ENCODE measurements around the gene SHFL. TPM values are rescaled to one million over a fixed set of nuclear protein-coding genes. Genes with fewer than 3 reads are reported as not detected.

The SHFL gene
- total and polyA plus RNA-seq, 2 of the 8 experiments (the other 6 are each of a cell fraction or from before 2014, with no cell fraction given): 25.3 to 37.1 TPM

GRCh38 chr19:10096615-10096963, 10.5 kb downstream of the SHFL start:
- Histone ChIP-seq H2AFZ (ENCODE audit: low read length) (peak overlapping the region; percentile 92; the same call in 1 of the 2 replicates), H3K4me1 (replicated peaks in 1 of 4; ENCODE audit: control insufficient read depth in 3 of 4, insufficient read depth in 4 of 4, low read length in 3 of 4) (peaks cover 0 to 6% (median 2%) of the 10 kb centered on the region in 4 experiments; a peak in 3 of 7 replicates), H4K5ac (ENCODE audit: insufficient read length, low read depth, low read length) (no peak overlapping the region), H3K4me2 (ENCODE audit: insufficient read depth in 1 of 2, low read depth in 2 of 2, low read length in 2 of 2) (peak overlapping the region; percentile 41 to 76; a peak in 3 of 4 replicates), H4K8ac (ENCODE audit: extremely low read depth, insufficient read depth, low read length) (peak overlapping the region; percentile 98; the same call in 1 of the 2 replicates), H3K9me3 (ENCODE audit: insufficient read depth in 2 of 2, low read depth in 1 of 2, low read length in 1 of 2) (peaks cover 0 to 2% of the 10 kb centered on the region in 2 experiments; a peak in 1 of 4 replicates), H2BK120ac (replicated peaks; ENCODE audit: low read depth, low read length) (no peak overlapping the region), H3K14ac (ENCODE audit: insufficient read length) (no peak overlapping the region), H3K23me2 (ENCODE audit: low read depth, low read length) (peaks cover 2% of the 10 kb centered on the region; the same call in 1 of the 2 replicates), H2BK5ac (ENCODE audit: low read depth, low read length) (peak overlapping the region; percentile 77; the same call in 1 of the 2 replicates), H3K4ac (replicated peaks; ENCODE audit: insufficient read length, low read depth, low read length) (no peak overlapping the region), H3K9ac (replicated peaks in 1 of 4; ENCODE audit: extremely low read depth in 1 of 4, low read depth in 3 of 4, low read length in 3 of 4) (peak overlapping the region in 2 of 4 experiments; percentile 70 to 77; a peak in 4 of 7 replicates), H2BK12ac (ENCODE audit: low read depth, low read length) (0 out of 2 replicates have a peak overlapping the region, but pooled peaks have one; percentile 23), H3K56ac (replicated peaks; ENCODE audit: insufficient read length, low read depth, low read length) (no peak overlapping the region), H2BK20ac (ENCODE audit: low read length) (no peak overlapping the region), H4K91ac (replicated peaks; ENCODE audit: insufficient read length, low read length) (peak overlapping the region; percentile 98), H3K79me2 (ENCODE audit: control insufficient read depth in 1 of 2, insufficient read depth in 2 of 2, low read length in 2 of 2) (no peaks in the 10 kb centered on the region), H2BK15ac (ENCODE audit: low read length) (no peak overlapping the region), H3K4me3 (ENCODE audit: extremely low read depth in 1 of 4, insufficient read depth in 2 of 4, low read depth in 3 of 4, low read length in 4 of 4) (peak overlapping the region; percentile 29 to 57 (median 39); a peak in 7 of 8 replicates), H3K79me1 (ENCODE audit: low read depth, low read length) (no peaks in the 10 kb centered on the region), H3K18ac (ENCODE audit: extremely low read depth, low read length) (peak overlapping the region; percentile 93; the same call in 1 of the 2 replicates), H3K23ac (ENCODE audit: insufficient read length) (no peak overlapping the region), H3K27me3 (replicated peaks in 1 of 4; ENCODE audit: control insufficient read depth in 3 of 4, extremely low read depth in 1 of 4, insufficient read depth in 3 of 4, low read length in 3 of 4) (peaks cover 8 to 29% (median 23%) of the 10 kb centered on the region in 4 experiments), H2AK5ac (ENCODE audit: low read depth, low read length) (0 out of 2 replicates have a peak overlapping the region, but pooled peaks have one; percentile 39), H3K27ac (ENCODE audit: low read depth, low read length) (no peak overlapping the region), H4K20me1 (replicated peaks in 1 of 2; ENCODE audit: control insufficient read depth in 1 of 2, insufficient read depth in 2 of 2, low read length in 2 of 2) (peaks cover 0 to 5% of the 10 kb centered on the region in 2 experiments), H3K36me3 (ENCODE audit: control insufficient read depth in 2 of 4, insufficient read depth in 4 of 4, low read length in 3 of 4) (no peaks in the 10 kb centered on the region; a peak in 1 of 8 replicates)
- FAIRE-seq (no peak), DNase-seq (ENCODE audit: low read depth in 1 of 2, low spot score in 2 of 2) (no peak)
- CTCF ChIA-PET (ENCODE audit: partially characterized antibody): interaction anchor here (0.5 to 3.5 kb wide), 11 partner anchors 13 to 307 kb away, joined by 3 to 14 read pairs (median 3); no protein-coding TSS in a partner anchor
- TF ChIP-seq EP300 (IDR thresholded peaks at IDR 0.05; ENCODE audit: borderline replicate concordance in 1 of 2, low read depth in 2 of 2, low read length in 2 of 2) (no peak), KDM4A (IDR thresholded peaks at IDR 0.05; ENCODE audit: low read depth, low read length, severe bottlenecking) (no peak), RNF2 (IDR thresholded peaks at IDR 0.05; ENCODE audit: borderline replicate concordance, low read depth, low read length, missing control alignments, poor library complexity, severe bottlenecking) (peak; percentile 43)
- 57% methylated on average over 25 of the region's 26 CpGs; no CpG with 5 or more reads in 1 of the 2 experiments for WGBS, 2 experiments (ENCODE audit: extremely low coverage in 1 of 2, insufficient coverage in 1 of 2, insufficient read length in 1 of 2, insufficient replicate concordance in 2 of 2, low coverage in 1 of 2, low lambda C conversion rate in 2 of 2, missing lambda C conversion rate in 1 of 2)
- POLR2A ChIA-PET (ENCODE audit: partially characterized antibody): interaction anchor here (0.9 to 15.1 kb wide), 6 partner anchors 8 to 404 kb away, joined by 3 to 240 read pairs (median 3); partner anchors contain the start of genes P2RY11, PPAN and SHFL
